Retinal pigment epithelial cell (primary cell): ENCODE results near the gene PSG1.
A peak's percentile ranks its signal among the peaks of the same experiment; 100 is the strongest.
"Not testable (repeated sequence)": the region's sequence is repeated elsewhere in the genome, so short reads cannot be mapped to it uniquely, and the experiment has no call there.

Experiments
- DNase-seq: peaks from one replicate; pipeline ENCODE4 v3.0.0-alpha.2; 2010; ENCODE audit warnings: low read depth
- H3K4me3 ChIP-seq: 2 replicates; pipeline ENCODE4 v1.5.1; 2011; ENCODE audit warnings: mild to moderate bottlenecking, low read length, control low read depth, moderate library complexity
- TF ChIP-seq, protein P1 (sequence below): conservative IDR thresholded peaks from 2 replicates; pipeline ENCODE4 v1.5.1; 2011; ENCODE audit warnings: low read depth, low read length, control low read depth, inconsistent platforms

The PSG1 gene

DNA sequence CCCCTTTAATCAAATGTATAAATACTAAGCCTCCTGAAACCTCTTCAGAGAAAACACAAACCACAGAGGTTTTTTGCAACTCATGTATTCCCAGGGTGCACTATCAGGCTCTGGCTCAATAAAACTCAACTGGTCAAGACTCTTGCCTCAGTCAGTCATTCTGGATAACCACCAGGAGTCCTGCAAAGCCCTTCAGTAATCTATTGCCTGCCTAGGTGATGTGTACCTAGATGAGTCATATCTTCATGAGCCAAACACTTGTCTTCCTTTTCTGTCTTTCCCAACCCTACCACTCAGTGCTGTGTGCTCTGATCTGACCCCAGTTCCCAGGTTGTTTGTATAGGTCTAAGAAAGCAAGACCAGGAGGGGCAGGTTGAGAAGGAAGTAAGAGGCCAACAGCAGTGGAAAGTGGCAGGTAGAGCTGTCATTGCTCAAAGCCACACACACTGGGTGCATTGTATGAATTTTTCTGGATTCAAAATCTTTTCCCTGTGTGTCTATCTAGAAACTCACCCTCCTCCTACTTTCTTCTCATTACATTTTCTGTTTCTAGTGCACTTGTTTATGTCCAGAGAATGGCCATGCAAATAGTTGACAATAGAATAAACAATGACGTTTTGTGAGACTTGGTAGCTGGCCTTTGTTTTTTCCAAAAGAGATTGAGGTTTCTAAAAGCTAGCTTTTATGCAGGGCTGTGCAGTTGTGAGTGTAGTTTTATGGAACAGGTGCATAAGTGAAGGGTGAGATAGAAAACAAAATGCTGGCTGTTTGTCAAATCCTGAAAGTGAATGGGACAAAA is 48.1 kb downstream of the PSG1 start:
- TF ChIP-seq, protein P1, sequence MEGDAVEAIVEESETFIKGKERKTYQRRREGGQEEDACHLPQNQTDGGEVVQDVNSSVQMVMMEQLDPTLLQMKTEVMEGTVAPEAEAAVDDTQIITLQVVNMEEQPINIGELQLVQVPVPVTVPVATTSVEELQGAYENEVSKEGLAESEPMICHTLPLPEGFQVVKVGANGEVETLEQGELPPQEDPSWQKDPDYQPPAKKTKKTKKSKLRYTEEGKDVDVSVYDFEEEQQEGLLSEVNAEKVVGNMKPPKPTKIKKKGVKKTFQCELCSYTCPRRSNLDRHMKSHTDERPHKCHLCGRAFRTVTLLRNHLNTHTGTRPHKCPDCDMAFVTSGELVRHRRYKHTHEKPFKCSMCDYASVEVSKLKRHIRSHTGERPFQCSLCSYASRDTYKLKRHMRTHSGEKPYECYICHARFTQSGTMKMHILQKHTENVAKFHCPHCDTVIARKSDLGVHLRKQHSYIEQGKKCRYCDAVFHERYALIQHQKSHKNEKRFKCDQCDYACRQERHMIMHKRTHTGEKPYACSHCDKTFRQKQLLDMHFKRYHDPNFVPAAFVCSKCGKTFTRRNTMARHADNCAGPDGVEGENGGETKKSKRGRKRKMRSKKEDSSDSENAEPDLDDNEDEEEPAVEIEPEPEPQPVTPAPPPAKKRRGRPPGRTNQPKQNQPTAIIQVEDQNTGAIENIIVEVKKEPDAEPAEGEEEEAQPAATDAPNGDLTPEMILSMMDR, result no peak
- DNase-seq, result no peak
- no peak overlapping the region for H3K4me3 ChIP-seq

GRCh38 chr19:42821306-42821977 is 58.1 kb downstream of the PSG1 start:
- DNase-seq, result peak; percentile 56
- H3K4me3 ChIP-seq, result not testable (repeated sequence)

- DNase-seq, result peak; percentile 89
- H3K4me3 ChIP-seq, result not testable (repeated sequence)
Observed at GRCh38 chr19:42819960-42820650, 59.4 kb downstream of the PSG1 start.

DNA sequence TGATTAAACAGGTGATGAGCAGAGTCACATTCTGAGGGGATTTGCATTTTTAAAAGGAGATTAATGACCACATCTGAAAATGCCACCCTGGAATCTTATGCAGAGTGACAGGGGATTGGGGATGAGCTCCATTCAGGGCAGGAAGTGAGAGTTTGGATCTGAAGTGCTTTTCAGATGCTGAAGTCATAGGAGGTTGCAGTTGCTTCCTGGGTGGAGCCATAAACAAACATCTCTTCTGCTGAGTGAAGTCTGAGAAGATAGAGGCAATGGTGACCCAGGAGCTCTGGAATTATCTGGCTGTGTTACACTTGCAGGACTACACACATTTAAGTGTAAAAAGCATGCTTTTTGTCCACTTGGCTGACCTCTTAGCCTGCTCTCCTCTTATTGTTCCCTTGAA is 62.6 kb downstream of the PSG1 start:
- DNase-seq, result no peak
- H3K4me3 ChIP-seq, result no peak overlapping the region
- TF ChIP-seq, protein P1, result no peak
